ENCODE results near the gene FAHD2A. TPM values are rescaled to one million over a fixed set of nuclear protein-coding genes. Genes with fewer than 3 reads are reported as not detected.

FAHD2A gene
- total RNA-seq, 1 donor from 2014 or later: 40.4 TPM

Other genes starting within 250 kb of the FAHD2A start
- gene ZNF514, start 242.9 kb upstream of the FAHD2A start, total RNA-seq: 14.3 and 19.0 TPM in 2 replicates
- 5.5 and 5.8 TPM in 2 replicates for gene ZNF2, start 236.9 kb upstream of the FAHD2A start, total RNA-seq
- 7.0 and 7.6 TPM in 2 replicates for gene ZNF892, start 195.2 kb upstream of the FAHD2A start, total RNA-seq
- gene PROM2, start 128.3 kb upstream of the FAHD2A start, total RNA-seq: 1.3 and 1.6 TPM in 2 replicates
- gene KCNIP3, start 105.4 kb upstream of the FAHD2A start, total RNA-seq: 0.57 and 1.4 TPM in 2 replicates
- gene TRIM43B, start 82.0 kb downstream of the FAHD2A start, total RNA-seq: not detected in 2 replicates
- gene TRIM43, start 189.3 kb downstream of the FAHD2A start, total RNA-seq: not detected in 2 replicates

Data from osteocyte (in vitro differentiated cells).